ENCODE measurements around the gene ADGRL1.
"Not testable (repeated sequence)": the region's sequence is repeated elsewhere in the genome, so short reads cannot be mapped to it uniquely, and the experiment has no call there.

Gene ADGRL1

DNA sequence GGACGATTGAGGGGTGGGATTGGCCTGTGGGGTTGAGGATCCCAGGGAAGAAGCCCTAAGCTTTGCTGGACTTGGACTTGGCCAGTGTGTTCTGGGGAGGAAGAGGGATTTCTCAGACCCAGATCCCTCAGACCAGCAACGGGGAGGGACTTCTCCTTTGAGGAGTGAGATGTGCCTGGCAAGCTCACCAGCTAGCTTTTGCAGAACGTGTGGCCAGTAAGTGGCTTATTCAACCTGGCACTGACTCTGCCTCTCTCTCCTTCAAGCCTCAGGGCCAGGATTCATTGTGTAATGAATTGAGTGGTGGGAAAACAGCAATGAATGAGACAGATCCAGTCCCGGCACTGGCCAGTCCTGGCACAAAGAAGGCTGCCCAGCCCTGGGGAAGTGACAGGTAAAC is 11.9 kb upstream of the ADGRL1 start:
- DNase-seq, result not testable (repeated sequence)

DNA sequence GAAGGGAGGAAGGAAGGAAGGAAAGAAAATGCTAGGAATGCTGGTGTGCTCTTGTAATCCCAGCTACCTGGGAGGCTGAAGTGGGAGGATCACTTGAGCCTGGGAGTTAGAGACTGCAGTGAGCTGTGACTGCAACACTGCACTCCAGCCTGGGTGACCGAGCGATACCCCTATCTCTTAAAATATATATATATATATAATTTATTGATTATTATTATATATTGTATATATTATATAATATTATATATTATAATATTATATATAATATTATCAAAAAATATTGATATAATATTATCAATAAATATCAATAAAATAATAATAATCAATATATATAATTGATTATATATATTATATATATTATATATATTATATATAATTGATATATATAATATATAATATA is 8.6 kb upstream of the ADGRL1 start:
- DNase-seq, result no peak

DNA sequence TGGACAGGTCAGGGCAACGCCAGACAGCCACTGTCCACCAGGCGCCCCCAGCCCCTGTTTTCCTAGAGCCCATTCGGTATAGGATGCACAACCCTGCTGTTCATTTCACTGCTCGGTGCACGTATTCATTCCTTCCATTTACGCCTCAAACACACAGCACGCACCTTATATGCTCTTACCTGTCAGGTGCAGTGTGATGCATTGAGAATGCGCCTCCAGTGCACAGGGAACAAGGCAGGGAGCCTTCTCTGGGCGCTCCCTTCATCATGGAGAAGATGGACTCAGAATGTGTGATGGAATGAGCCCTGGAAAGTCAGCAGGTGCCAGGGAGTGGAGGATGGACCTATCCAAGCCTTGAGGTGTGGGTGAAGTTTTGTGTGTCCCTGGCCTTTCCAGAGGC is 4.2 kb upstream of the ADGRL1 start:
- not testable (repeated sequence) for DNase-seq

DNA sequence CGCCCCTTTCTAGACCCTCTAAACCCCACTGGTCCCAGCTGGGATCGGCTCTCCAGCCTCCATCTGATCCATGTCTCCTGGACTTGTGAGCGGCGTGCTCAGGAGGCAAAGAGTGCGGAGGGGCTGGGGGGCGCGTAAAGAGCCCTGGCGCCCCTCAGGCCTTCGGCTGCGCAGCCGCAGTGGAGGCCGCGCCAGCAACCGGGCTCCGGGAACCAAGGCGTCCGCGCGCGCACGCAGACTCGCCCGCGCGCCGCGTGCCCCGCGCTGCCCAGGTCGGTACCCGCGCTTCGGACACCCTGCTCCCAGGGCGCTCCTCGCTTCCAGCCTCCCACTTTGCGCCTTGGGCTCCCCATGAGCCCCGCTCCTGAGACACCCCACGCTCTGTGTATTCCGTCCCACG is 3.4 kb upstream of the ADGRL1 start:
- DNase-seq, result not testable (repeated sequence)

DNA sequence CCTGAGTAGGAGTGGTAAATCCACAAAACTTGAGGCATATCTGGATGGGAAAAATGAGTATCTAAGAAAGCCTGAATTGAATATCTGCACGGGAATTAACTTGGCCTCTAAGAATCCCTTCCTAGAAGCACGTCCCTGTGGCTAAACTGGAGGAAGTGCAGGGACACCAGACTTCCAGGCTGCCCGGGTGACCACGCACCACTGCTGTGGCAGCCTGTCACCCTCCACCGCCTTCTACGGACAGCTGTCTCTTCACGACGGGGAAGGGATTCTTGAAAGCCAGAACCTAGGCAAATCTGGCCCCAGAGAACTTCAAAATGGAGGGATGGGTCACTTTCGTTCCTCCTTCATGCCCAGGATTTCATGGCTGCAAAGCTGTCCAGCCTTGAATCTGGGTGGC is 2.5 kb upstream of the ADGRL1 start:
- not testable (repeated sequence) for DNase-seq

DNA sequence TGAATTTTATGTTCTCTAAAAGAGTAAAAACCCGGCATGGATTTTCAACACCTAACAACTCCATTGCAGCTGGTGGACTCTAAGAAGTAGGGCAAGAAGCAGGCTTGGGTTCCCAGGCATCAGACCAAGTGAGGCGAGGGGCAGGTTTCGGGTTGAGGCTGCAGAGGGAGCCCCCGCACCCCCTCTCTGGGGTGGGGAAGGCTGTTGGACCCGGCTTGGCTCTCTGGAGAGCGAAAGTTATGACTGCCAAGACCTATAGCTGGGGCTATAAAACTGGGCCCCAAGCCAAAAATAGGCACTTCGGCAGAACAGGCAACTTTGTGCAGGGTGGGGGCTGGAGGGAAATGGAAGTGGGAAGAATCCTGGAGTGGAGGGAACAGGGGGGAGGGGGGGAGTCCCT is 1.8 kb upstream of the ADGRL1 start:
- not testable (repeated sequence) for DNase-seq

DNA sequence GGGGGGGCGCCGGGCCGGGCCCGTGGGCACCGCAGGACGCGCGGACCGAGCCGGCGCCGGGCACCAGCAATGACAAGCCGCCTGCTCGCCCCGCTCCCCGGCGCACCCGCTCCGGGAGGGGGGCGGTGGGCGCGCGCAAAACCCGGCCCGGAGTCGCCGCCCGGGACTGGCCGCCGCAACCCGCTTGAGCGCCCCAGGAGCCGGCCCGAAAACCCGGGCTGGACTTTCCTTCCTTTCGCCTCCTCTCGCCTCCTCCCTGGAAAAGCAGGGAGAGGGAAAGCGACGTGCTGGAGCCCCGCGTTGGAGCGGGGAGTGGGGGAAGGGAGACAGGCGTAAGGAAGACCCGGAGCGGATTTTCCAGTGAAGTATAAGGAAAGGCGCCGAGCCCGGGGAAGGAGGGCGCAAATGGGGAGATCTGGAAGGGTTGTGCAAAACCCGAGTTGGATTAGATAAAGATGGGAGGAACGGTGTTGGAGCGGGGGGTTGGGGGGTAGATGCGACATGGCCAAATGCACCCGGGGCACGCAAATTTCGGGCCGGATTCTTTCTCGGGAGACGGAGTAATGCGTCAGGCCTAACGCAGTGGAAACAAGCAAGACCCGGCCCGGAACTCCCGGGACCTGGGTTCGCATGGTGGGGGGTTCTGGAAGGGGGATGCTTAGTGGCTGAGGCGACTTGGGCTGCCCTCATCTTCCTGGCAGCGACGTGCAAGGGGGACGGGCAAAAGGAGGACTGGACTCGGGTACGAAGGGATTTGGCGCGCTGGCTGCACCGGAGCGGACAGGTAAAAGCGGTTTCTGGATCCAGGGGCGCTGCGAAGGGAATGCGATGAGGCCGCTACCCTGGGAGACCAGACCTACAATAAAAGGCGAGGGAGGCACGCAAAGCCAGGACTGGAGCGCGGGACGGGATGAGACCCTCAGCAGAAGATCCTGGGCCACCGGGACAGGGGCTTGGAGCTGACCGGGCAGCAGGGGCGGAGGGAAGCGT is 1.1 kb upstream of the ADGRL1 start:
- DNase-seq, result peak; percentile 83 to 87

DNA sequence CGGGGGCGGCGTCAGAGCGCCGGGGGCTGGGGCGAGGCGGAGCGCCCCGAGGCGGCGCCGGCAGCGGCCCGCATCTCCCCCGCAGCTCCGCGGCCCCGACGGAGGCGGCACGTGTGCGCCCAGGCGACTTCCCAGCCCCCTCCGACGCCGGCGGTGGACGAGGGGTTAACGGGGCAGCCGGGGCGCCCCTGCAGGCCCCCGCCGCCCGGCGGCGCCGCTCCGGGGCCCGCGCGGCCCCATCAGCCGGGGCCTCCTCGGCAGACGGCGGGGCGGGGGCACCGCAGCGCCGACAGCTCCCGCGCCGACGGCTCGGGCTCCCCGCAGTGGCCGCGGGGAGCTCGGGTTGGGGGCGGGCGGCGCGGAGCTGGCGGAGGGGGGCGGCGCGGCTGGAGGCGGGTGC is 339 bp upstream of the ADGRL1 start:
- DNase-seq, result not testable (repeated sequence)

DNA sequence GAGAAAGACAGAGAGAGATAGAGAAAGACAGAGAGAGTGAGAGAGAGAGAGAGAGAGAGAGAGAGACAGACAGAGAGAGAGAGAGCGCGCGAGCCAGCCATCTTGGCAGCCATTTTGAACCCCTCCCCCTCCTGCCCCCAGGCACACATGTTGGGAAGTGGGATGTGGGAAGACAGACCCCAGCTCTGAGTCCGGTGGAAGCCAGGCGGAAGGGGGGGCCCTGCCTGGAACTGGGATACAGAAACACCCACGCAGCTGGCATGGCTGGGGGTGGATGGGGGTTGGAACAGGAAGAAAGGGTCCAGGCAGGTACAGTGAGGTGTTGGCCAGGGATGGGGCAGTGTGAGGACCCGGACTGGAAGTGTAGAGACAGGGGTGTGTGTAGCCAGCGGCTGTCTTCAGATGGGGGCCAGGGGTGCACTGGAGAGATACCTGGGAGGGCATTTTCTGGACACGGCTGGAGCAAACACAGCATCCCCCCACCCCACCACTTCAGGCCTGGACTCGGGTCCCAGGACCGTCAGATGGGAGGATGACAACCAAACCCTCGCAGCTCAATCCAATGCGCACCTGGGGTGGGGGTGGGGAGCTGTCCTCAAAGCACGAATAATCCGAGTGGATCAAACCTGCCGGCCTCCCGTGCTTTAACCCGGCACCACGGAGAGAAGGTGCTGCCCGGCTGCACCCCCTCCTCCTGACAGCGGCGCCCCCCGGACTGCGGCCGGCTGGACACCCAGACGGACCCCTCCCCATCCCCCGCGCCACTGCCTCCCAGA is 1.1 kb downstream of the ADGRL1 start:
- not testable (repeated sequence) for DNase-seq

DNA sequence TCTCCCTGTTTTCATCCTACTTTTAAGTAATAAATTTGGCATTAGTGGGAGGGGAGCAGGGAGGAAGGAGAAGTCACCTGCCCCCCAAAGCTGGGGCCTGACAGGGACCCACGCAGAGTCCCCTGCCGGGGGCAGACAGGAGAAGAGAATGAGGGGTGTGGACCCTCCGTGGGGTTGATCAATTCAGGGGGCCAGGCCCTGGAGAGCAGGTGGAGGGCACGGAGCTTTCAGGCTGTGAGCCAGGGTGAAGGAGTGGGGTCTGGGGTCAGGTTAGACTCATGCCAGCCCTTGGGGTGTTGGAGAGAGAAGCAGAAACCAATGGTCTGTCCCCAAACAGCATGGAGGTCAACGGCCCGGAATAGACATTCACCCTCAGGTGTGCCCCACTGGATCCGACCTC is 1.8 kb downstream of the ADGRL1 start:
- not testable (repeated sequence) for DNase-seq

DNA sequence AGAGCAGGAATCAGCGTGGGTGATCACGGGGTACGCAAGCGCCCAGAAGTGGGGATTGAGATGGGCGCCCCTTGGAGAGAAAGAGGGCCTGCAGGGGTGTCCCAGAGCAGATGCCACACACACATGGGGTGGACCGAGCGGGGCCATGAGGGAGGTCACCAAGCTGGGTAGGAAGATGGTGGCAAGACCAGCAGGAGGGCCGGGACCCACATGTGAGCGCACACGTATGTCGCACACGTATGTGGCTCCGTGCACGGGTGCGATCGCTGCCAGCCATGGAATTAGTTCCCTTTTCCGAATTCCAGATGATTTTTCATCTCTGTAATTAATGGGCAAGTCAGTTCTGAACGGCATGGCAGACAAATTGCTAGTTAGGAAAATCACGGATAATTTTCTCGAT is 2.2 kb downstream of the ADGRL1 start:
- not testable (repeated sequence) for DNase-seq

DNA sequence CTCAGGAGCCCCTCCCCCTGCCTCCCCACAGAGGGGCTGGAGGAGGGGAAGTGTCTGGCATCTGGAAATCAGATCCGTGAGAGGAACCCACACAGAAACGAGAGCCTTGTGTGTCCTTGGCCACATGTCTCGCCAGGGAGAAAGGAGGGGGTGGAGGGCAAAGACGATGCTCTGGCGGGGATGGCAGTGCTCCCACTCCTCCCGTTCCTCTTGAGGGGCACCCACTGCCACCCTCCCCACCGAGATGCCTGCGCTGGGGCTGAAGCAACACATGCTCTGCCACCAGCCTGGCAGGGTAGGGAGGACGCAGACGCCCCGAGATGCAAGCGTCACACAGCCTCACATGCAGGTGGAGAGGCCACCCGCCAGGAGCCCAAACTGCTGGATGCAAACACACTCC is 2.8 kb downstream of the ADGRL1 start:
- DNase-seq, result no peak

DNA sequence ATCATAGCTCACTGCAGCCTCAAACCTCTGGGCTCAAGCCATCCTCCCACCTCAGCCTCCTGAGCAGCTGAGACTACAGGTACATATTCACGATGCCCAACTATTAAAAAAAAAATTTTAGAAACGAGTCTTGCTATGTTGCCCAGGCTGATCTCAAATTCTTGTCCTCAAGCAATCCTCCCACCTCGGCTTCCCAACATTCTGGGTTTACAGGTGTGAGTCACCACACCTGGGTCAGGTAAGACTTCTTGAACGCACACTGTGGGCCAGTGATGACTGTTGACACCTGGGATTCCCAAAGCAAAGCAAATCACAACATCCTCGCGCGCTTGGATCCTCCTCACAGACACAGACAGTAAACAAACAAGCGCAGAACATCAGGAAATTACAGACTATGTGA is 4.5 kb downstream of the ADGRL1 start:
- not testable (repeated sequence) for DNase-seq

DNA sequence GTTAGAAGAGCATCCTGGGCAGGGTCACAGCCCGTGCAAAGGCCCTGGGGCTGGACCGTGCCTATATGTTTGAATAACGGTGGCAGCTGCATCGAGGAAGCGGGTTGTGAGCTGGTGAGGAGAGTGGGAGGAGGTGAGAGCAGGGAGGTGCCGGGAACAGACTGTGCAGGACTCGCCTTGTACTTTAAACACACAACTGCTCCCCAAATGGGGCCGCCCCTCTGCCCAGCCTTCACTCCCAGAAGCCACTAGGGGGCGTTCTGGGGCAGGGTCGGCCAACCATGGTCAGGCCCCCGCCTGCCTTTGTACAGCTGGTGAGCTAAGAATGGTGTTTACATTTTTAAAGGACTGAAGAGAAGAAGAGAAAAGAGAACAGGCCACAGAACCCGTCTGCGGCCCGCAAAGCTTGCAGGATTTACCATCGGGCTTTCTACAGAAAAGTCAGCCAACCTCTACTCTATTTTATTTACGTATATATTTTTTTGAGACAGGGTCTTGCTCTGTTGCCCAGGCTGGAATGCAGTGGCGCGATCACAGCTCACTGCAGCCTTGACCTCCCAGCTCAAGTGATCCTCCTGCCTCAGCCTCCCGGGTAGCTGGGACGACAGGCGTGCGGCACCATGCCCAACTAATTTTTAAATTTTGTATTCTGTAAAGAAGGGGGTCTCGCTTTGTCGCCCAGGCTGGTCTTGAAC is 5.7 kb downstream of the ADGRL1 start:
- DNase-seq, result peak; percentile 58 to 65

DNA sequence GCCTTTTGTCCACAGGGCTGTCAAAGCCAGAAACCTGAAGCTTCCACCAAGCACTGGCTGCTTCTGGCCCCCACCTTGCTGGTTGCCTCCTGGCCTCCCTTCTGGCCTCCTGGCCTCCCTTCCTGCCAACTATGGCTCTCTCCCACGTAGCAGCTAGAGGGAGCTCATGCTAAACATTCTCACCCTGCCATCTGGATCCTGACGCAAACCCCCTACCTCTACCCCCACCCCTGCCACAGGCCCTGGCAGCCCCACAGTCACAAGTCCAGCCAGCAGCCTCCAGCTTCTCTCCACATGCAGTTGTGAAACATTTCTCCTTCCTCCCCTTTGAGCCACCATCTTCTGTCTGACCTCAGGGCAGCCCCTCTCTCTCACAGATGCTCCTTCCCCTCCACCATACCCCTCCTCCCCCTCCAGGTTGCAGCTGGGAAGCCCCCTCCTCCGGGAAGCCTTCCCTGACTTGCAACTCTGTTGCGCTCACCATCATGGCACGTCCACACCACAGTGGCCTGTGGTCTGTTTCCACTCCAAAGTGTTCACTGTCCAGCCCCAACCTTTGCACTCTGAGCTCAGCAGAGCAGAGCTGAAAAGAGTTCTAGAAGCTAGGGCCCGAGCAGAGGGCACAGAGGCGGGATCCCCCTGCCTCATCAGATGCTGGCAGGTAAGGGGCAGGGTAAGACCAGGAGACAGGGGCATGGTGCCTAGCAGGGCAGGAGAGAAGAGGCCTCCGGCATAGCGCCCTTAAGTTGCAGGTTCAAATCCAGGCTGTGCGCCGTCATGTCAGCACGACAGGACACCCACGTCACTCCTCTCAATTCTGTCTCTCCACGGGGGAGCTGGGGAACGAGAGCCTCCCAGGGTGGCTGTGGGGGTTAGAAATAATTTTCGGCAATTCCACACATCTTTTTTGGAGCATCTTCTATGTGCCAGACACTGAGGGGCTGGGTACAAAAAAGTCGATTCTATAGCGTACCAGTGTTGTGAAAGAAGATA is 7.3 kb downstream of the ADGRL1 start:
- DNase-seq, result no peak

DNA sequence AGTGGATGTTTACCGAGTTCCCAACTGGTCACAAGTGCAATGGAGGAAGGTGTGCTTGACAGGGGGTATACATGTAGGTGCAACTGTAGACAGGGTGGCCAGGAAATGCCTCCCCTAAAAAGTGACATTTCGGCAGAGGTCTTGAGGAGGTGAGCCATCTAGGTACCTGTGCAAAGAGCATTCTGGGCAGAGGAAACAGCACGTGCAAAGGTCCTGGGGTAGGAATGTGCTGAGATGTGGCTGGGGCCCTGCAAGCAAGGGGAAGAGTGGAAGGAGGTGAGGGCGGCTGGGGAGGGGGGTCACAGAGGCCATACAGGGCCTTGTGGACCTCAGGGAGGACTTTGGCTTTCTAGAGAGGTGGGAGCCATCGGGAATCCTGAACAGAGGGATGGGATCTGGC is 8.1 kb downstream of the ADGRL1 start:
- DNase-seq, result no peak

DNA sequence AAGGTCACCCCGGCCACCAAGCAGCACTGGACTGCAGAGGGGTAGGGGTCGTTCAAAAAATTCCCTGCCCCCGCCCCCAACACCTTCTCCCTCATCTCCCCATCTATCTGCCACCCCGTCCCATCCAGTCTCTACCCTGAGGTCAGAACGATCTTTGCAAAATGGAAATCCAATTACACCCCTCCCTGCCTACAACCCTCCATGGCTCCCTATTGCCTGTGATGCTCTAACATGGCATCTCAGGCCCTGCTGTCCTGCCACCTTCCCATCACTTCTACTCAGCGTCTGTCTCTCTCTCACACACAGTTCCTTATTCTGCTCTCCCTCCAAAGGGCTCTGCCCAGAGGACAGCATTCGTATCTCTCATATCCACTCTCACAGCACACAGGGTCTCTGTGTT is 8.7 kb downstream of the ADGRL1 start:
- not testable (repeated sequence) for DNase-seq

DNA sequence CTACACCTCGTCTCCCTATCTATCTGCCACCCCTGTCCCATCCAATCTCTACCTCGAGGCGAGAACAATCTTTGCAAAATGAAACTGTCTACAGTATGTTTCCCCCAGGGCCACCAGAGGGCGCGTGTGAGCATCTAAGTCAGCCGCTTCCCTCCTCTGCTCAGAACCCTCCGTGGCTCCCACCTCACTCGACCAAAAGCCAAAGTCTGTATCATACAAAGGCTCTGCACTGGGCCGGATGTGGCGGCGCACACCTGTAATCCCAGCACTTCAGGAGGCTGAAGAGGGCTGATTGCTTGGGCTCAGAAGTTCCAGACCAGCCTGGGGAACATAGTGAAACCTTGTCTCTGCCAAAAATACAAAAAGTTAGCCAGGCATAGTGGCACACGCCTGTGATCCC is 9.9 kb downstream of the ADGRL1 start:
- peak; percentile 83 to 87 for DNase-seq

DNA sequence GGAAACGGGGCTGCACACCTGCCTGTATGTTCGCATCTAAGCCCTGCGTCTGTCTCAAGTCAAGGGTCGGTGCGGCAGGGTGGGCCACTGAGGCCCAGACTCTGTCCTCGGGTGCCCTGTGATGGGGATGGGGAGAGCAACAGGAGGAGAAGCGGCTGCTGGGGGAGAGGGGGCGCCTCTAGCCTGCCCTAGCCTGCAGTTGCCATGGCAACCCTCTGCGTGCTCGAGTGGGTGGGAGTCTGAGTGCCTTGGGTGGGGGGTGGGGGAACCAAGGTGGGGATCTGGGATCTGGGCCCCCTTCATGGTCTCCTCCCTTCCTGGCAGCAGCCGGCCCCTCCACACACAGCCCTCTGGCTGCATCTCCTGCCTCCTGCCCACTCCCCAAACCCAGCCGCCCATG is 10.8 kb downstream of the ADGRL1 start:
- not testable (repeated sequence) for DNase-seq

DNA sequence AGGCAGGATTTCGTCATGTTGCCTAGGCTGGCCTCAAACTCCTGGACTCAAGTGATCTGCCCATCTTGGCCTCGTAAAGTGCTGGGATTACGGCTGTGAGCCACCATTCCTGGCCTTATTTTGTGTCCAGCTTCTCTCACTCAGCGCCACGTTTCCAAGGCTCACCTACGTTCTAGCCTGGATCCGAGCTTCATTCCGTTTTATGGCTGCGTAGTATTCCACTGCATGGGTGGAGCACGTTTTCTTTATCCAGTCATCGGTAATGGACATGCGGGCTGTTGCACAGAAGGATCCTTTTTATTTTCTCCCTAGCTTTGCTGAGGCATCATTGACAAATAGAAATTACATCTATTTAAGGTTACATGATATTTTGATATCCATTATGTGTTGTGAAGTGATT is 16.6 kb downstream of the ADGRL1 start:
- DNase-seq, result no peak

DNA sequence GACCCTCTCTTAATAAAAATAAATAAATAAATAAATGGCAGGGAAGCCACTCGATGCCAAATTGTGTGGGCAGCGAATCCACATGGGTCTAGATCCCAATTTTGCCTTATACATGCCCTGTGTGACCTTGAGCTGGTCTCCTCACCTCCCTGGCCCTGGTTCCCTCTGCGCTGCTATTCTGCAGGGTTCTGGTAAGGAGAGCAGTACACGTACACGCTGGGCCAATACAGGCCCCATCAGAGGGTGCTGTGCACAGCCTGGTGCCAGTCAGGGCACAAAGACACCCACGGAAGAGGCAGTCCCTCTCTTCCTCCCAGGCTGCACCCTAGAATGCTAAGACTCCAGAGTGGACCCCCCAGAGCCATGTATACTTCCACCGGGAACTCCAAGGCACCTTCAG is 17.9 kb downstream of the ADGRL1 start:
- not testable (repeated sequence) for DNase-seq

DNA sequence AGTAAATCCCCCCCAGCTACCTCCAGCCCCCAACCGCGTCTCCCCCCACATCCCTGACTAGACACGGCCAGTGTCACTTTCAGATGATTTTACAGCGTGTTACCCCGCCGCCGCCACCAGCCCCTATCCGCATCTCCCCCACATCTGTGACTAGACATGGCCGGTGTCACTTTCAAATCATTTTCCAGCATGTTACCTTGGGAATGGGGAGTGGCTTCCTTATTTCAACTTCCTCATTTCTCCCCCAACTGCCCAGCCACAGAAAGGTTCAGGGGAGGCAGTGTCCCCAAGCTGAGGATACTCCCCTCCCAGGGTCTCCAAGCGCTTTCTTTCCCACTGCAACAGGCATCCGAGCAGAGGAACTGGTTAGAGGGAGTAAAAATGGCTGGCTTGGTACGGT is 18.4 kb downstream of the ADGRL1 start:
- no peak for DNase-seq
